Skin of body (tissue), 2 donors: ENCODE results near the gene PCYT2. TPM values are rescaled to one million over a fixed set of nuclear protein-coding genes. Genes with fewer than 3 reads are reported as not detected.

Source experiments
- DNase-seq: peaks from one replicate; lab custom pipeline; 2025; lab: John Stamatoyannopoulos, UW
- total RNA-seq: library from RNA; depleted of rRNA; stranded (reverse); fragments of >200 nt; gene quantifications from one replicate; pipeline ENCODE4 v1.2.3, GENCODE V29; 2014

PCYT2 gene
- total RNA-seq, 1 donor from 2014 or later = 18.6 TPM

GRCh38 chr17:81902023-81902652, 9.1 kb downstream of the PCYT2 start, which contains the start of gene NPB:
NPB (plus strand) TSS chr17:81902238; CDS start chr17:81902278, 40 bp downstream.
- no peak for DNase-seq

GRCh38 chr17:81901167-81902022, 9.8 kb downstream of the PCYT2 start:
- no peak for DNase-seq

GRCh38 chr17:81900181-81900820, 10.9 kb downstream of the PCYT2 start:
- DNase-seq = no peak

- no peak for DNase-seq
These were observed 11.6 kb downstream of the PCYT2 start for GRCh38 chr17:81899514-81900166.

- DNase-seq = no peak
These were observed 12.3 kb downstream of the PCYT2 start for GRCh38 chr17:81898885-81899284.

GRCh38 chr17:81898029-81898866, 13.0 kb downstream of the PCYT2 start:
- DNase-seq = no peak

- DNase-seq = no peak
These were observed 15.8 kb downstream of the PCYT2 start for GRCh38 chr17:81895400-81895799.

- DNase-seq = no peak
These were observed 20.0 kb downstream of the PCYT2 start for GRCh38 chr17:81891303-81891552.

GRCh38 chr17:81890447-81891302, 20.5 kb downstream of the PCYT2 start:
- DNase-seq = no peak

- no peak for DNase-seq
These were observed 21.6 kb downstream of the PCYT2 start for GRCh38 chr17:81889602-81890001.

GRCh38 chr17:81888988-81889595, 22.1 kb downstream of the PCYT2 start:
- DNase-seq = no peak

GRCh38 chr17:81888105-81888987, 22.9 kb downstream of the PCYT2 start:
- DNase-seq = no peak

GRCh38 chr17:81885869-81886548, 25.2 kb downstream of the PCYT2 start:
- DNase-seq = no peak

- DNase-seq = no peak
These were observed 25.7 kb downstream of the PCYT2 start for GRCh38 chr17:81885454-81885853.

- no peak for DNase-seq
These were observed 26.2 kb downstream of the PCYT2 start for GRCh38 chr17:81884968-81885367.

GRCh38 chr17:81884520-81884919, 26.7 kb downstream of the PCYT2 start:
- no peak for DNase-seq

GRCh38 chr17:81879121-81879520, 32.1 kb downstream of the PCYT2 start:
- no peak for DNase-seq

GRCh38 chr17:81878294-81878693, 32.9 kb downstream of the PCYT2 start:
- DNase-seq = no peak
